ENCODE measurements around the gene LPCAT1.
"Not testable (repeated sequence)": the region's sequence is repeated elsewhere in the genome, so short reads cannot be mapped to it uniquely, and the experiment has no call there.

The LPCAT1 gene

GRCh38 chr5:1523793-1524480 lies at the start of gene LPCAT1:
LPCAT1 (minus strand) TSS chr5:1523960; CDS start chr5:1523844, 116 bp downstream.
- peak; percentile 65 to 82 for DNase-seq

- not testable (repeated sequence) for DNase-seq
Measured at GRCh38 chr5:1571875-1572274, 48.1 kb upstream of the LPCAT1 start.

DNA sequence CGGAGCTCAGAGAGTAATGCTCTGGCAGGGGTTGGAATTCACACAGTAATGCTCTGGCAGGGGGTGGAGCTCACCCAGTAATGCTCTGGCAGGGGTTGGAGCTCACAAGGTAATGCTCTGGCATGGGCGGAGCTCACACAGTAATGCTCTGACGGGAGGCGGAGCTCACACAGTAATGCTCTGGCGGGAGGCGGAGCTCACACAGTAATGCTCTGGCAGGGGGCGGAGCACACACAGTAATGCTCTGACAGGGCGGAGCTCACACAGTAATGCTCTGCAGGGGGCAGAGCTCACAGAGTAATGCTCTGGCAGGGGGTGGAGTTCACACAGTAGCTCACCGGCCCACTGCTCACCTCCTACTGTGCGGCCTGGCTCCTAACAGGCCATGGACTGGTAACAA lies 47.2 kb upstream of the LPCAT1 start:
- no peak for DNase-seq

DNA sequence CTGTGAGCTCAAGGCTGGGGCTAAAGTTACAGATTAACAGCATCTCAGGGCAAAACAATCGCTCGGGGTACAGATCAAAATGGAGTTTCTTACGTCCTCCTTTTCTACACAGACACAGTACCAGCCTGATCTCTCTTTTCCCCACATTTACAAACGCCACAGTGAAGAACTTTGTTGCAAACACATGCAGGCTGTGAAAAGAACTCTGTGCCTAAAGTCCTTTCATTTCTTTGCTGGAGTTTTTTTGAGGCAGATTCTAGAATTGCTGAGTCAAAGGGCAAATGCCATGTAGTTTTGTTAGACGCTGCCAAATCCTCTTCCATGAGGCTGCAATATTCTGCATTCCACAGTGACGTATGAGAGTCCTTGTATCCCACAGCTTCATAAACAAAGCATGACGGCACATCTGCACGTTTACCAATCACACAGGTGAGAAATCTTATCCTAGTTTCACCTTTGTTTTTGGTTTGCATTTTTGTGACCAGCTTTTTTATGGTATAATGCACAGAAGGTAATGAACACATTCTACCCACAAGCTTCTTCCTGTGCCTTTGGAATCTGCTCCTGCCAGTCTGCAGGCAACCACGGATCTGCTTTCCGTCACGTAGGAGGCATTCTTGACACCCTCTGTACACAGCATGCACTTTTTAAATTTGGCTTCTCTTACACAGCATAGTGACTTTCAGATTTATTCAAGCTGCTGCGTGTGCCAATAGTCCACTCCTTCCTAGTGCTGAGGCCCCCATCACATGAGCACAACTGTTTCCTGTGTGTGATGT lies 44.6 kb upstream of the LPCAT1 start:
- no peak for DNase-seq

GRCh38 chr5:1567527-1568200 lies 43.9 kb upstream of the LPCAT1 start:
- DNase-seq, result not testable (repeated sequence)

- DNase-seq, result no peak
Measured at GRCh38 chr5:1565737-1566734, 42.3 kb upstream of the LPCAT1 start.

- no peak for DNase-seq
Measured at GRCh38 chr5:1564824-1565736, 41.3 kb upstream of the LPCAT1 start.

- DNase-seq, result no peak
Measured at GRCh38 chr5:1564182-1564748, 40.5 kb upstream of the LPCAT1 start.

DNA sequence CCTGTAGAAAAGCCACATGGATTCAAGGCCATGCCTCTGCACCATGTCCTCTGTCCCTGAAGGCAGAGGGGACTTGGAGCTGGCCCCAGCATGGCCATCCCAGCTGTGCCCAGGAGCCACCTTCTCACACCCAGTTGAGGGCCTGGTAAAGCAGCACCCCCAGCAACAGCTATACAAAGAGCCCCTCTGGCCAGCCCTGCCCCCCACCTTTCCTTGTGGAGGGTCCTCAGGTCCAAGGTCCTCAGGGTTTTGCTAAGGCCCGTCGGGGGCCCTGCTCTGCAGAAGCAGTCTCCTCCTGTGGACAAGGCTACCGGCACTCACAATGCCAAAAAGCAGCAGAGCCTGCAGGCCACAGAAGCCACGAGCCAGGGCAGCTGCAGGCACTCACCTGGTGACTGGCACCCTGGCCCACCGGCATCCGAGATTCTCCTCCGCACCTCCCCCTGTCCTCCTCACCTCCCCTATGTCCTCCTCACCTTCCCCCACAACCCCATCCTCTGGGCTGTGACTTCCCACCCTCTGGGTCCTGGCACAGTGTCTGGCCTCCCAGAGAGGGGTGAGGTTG lies 39.9 kb upstream of the LPCAT1 start:
- DNase-seq, result no peak

GRCh38 chr5:1563051-1563461 lies 39.3 kb upstream of the LPCAT1 start:
- no peak for DNase-seq

DNA sequence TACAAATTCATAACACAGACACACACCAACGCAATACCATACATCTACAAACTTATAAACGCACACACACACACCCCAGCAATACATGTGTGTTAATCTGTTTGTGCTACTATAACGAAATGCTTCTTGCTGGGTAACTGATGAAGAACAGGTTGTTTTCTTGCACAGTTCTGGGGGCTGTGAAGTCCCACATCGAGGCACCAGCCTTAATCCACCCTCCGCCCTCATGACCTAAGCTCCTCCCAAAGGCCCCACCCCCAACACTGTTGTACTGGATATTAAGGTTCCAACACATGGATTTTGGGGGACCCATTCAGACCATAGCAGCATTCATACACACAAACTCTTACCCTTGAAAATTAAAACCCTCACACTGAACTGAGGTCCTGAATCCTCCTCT lies 38.8 kb upstream of the LPCAT1 start:
- DNase-seq, result no peak

- DNase-seq, result no peak
Measured at GRCh38 chr5:1561402-1561929, 37.7 kb upstream of the LPCAT1 start.

- not testable (repeated sequence) for DNase-seq
Measured at GRCh38 chr5:1560499-1560898, 36.7 kb upstream of the LPCAT1 start.

GRCh38 chr5:1558944-1559343 lies 35.2 kb upstream of the LPCAT1 start:
- no peak for DNase-seq

GRCh38 chr5:1557114-1557873 lies 33.5 kb upstream of the LPCAT1 start:
- DNase-seq, result no peak

- no peak for DNase-seq
Measured at GRCh38 chr5:1555808-1556731, 32.3 kb upstream of the LPCAT1 start.

DNA sequence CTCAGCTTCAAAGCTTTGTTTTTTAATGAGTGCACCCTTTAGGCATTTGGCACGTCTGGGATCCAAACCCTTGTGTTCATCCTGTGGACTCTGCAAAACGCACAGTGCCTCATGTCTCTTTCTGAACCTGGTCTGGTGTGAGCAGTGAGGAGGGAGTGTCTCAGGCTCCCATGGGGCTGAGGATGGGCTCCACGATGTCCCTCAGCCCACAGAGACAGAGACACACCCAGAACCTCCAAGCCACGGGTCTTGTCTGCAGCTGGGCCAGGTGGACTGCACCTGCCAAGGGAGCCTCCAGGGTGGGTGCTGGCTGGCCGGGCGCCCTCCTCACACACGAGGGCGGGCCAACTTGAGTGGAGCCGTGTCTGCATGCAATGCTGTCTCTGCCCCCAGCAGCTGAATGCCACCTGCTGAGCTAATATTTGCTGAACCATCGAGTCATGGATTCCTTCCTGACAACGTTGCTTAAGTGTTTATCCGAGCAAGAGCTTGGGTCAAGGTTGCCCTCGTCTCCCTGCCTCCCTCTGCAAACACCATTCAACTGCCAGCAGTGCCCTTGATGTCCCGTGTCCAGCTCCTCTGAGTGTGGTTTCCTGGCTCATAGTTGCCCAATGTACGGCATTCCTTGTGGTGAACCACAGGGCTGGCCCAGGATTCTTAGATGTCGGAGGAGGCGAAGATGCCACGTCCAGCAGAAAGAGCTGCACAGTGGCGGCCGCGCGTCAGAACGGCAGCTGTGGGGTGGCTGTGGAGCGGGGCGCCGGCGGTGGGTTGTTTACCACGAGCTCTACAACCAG lies 31.4 kb upstream of the LPCAT1 start:
- DNase-seq, result no peak

Data from stimulated activated CD4-positive, alpha-beta T cell treated with anti-CD3 and anti-CD28 coated beads, Interleukin-4, amount 100 ng/mL, for 4 hours (primary cell).